Measurements from ENCODE around the gene UFSP1.

DNA sequence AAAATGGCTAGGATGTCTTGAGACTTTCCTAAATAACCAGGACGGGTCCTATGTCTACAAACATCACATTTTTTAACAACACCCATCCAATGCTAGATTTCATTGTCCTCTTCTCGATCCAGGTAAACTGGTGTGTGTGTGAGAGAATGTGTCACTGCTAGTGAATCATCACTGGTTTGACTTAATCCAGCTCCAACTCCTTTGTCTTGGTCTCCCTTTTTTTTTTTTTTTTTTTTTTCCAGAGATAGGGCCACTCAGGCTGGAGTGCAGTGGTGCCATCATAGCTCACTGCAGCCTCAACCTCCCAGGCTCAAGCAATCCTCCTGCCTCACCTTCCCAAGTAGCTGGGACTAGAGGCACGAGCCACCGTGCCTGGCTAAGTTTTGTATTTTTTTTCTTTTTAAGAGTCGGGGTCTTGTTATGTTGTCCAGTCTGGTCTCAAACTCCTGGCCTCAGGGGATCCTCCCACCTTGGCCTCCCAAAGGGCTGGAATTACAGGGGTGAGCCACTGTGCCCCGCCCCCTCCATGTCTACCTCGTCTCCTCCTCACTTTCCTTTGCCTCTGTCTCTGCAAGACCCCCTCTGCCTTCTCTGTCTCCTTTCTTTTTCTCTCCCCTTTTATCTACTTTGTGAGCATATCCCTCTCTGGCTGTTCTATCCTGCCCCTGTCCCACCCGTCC lies 2.2 kb upstream of the UFSP1 start:
- TF ChIP-seq, protein P1, sequence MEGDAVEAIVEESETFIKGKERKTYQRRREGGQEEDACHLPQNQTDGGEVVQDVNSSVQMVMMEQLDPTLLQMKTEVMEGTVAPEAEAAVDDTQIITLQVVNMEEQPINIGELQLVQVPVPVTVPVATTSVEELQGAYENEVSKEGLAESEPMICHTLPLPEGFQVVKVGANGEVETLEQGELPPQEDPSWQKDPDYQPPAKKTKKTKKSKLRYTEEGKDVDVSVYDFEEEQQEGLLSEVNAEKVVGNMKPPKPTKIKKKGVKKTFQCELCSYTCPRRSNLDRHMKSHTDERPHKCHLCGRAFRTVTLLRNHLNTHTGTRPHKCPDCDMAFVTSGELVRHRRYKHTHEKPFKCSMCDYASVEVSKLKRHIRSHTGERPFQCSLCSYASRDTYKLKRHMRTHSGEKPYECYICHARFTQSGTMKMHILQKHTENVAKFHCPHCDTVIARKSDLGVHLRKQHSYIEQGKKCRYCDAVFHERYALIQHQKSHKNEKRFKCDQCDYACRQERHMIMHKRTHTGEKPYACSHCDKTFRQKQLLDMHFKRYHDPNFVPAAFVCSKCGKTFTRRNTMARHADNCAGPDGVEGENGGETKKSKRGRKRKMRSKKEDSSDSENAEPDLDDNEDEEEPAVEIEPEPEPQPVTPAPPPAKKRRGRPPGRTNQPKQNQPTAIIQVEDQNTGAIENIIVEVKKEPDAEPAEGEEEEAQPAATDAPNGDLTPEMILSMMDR (IDR thresholded peaks at IDR 0.05; ENCODE audit: borderline replicate concordance, extremely low read depth, low read length, poor library complexity, severe bottlenecking) = no peak
- no peak for TF ChIP-seq EZH2 (IDR thresholded peaks at IDR 0.05; ENCODE audit: borderline replicate concordance, low read depth, low read length, severe bottlenecking)
